H1 (cell line): ENCODE data around the gene ACOT9. TPM values are rescaled to one million over a fixed set of nuclear protein-coding genes. Genes with fewer than 3 reads are reported as not detected.
A peak's percentile ranks its signal among the peaks of the same experiment; 100 is the strongest.

Source experiments
- ASH2L ChIP-seq: fragments of 200-600, 300-600 bp; sonication (generic); IDR thresholded peaks from one replicate; pipeline ENCODE4 v1.7.1; 2017; ENCODE audit warnings: low read length
- GABPA ChIP-seq: IDR thresholded peaks from 2 replicates; pipeline ENCODE4 v1.6.1; 2011; ENCODE audit warnings: mild to moderate bottlenecking, low read length, moderate library complexity, borderline replicate concordance; ENCODE audit not compliant: insufficient read depth
- KDM4A ChIP-seq: IDR thresholded peaks from one replicate; pipeline ENCODE4 v1.7.1; 2012; ENCODE audit warnings: low read depth, mild to moderate bottlenecking, moderate library complexity, low read length, inconsistent platforms; ENCODE audit not compliant: severe bottlenecking
- POLR2A ChIP-seq, 2 experiments: IDR thresholded peaks; 1 replicate in 1 of 2; 2 replicates in 1 of 2; pipeline ENCODE4 v1.6.1; 2011; ENCODE audit warnings: low read depth in 2 of 2, low read length in 2 of 2, mild to moderate bottlenecking in 2 of 2; ENCODE audit errors: control extremely low read depth in 1 of 2
- POLR2AphosphoS5 ChIP-seq: IDR thresholded peaks from 2 replicates; pipeline ENCODE4 v1.6.1; 2011; ENCODE audit warnings: low read depth, low read length
- POU5F1 ChIP-seq: IDR thresholded peaks from 2 replicates; pipeline ENCODE4 v1.6.1; 2011; ENCODE audit warnings: low read depth, mild to moderate bottlenecking, low read length, moderate library complexity
- RFX5 ChIP-seq: IDR thresholded peaks from 2 replicates; pipeline ENCODE4 v1.6.1; 2011; ENCODE audit warnings: low read depth, low read length, improper control_type of control experiment, borderline replicate concordance
- RNF2 ChIP-seq: fragments of 200-900, 300-1000 bp; sonication (generic); IDR thresholded peaks from 2 replicates; pipeline ENCODE4 v1.7.1; 2016; ENCODE audit warnings: borderline replicate concordance, low read depth, mild to moderate bottlenecking, antibody characterized with exemption, low read length; ENCODE audit not compliant: poor library complexity, severe bottlenecking; ENCODE audit errors: missing control alignments
- SAP30 ChIP-seq: fragments of 300-600 bp; sonication (generic); IDR thresholded peaks from 2 replicates; pipeline ENCODE4 v1.7.1; 2012; ENCODE audit warnings: low read length, moderate library complexity, mild to moderate bottlenecking, inconsistent platforms; ENCODE audit not compliant: insufficient read depth, insufficient replicate concordance
- SIX5 ChIP-seq: IDR thresholded peaks from 2 replicates; pipeline ENCODE4 v1.6.1; 2011; ENCODE audit warnings: mild to moderate bottlenecking, low read depth, low read length
- SUZ12 ChIP-seq: fragments of 200-600 bp; sonication (generic); IDR thresholded peaks from 2 replicates; pipeline ENCODE4 v1.6.1; 2012; ENCODE audit warnings: mild to moderate bottlenecking, inconsistent platforms, low read length, moderate library complexity, mixed read lengths
- TBP ChIP-seq: IDR thresholded peaks from 2 replicates; pipeline ENCODE4 v1.6.1; 2011; ENCODE audit warnings: low read depth, low read length, improper control_type of control experiment
- USF2 ChIP-seq: IDR thresholded peaks from 2 replicates; pipeline ENCODE4 v1.6.1; 2011; ENCODE audit warnings: low read length, improper control_type of control experiment
- YY1 ChIP-seq: IDR thresholded peaks from 2 replicates; pipeline ENCODE4 v1.6.1; 2011; ENCODE audit warnings: low read depth, mild to moderate bottlenecking, low read length
- polyA plus RNA-seq, 7 experiments: library from polyadenylated mRNA; depleted of rRNA in 3 of 7; stranded (reverse) in 5 of 7; unstranded in 2 of 7; fragments of >200 nt in 5 of 7; fragments of 200-250 nt in 2 of 7; gene quantifications; 1 replicate in 5 of 7; 2 replicates in 1 of 7; 4 replicates in 1 of 7; pipeline versions ENCODE4 v1.2.1 to v1.2.3, GENCODE V29; 2011 to 2013; ENCODE audit warnings: missing spikeins in 2 of 7, mixed read lengths in 2 of 7
- total RNA-seq: library from RNA; stranded (reverse); fragmentation: NEBNext Ultra II Directional; extraction: Animal tissue kit (Norgen Biotek cat#: 25700); gene quantifications from 2 replicates; pipeline ENCODE4 v1.2.1, GENCODE V29; 2021
- TF ChIP-seq, protein P1 (sequence below): IDR thresholded peaks from 2 replicates; pipeline ENCODE4 v1.6.1; 2012; ENCODE audit warnings: inconsistent platforms

Gene ACOT9
- total and polyA plus RNA-seq, 2 of the 8 experiments (the other 6 are each of a cell fraction or from before 2014, with no cell fraction given) = 20.7 to 39.5 TPM

DNA sequence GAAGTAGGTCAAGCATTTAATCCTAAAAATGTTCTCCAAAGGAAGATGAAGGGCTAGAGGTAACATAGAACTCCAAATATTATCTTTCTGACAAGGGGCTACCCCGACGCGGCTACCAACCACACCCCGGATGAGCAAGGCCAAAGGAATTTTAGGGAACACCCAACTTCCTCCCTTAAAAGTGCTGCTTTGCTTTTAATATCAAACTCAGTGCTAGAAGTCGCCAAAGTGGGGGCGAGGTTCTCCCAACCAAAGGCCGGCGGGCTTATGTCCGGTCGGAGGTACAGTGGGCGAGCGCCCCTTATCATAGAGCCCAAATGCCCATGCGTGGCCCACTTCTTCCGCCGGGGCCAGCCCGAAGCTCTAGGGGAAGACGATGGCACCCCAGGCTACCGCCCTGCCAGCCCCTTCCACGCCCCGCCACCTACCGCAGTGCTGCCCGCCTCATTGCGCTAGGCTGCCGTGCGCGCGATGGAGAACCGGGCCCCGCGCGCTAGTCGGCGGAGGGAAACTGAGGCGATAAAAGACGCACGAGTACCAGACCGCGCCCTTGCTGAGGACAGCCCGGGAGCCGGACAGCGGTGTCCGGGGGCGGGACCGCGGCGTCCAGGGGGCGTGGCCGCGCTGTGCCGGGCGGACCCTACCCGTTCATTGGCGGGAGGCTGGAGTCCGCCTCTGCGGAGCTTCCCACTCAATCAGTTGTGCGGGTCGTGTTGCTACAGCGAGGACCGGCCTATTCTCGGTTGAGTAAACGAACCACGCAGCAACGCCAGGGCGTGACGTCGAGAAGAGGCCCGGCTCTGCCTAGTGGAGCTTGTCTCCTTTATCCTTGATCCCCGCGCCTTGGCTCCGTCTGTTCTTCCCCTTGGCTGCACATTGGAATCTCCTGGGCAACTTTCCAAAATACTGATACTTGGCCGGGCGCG, at the start of gene ACOT9 (continued):
- TF ChIP-seq SIX5 (no peak), POU5F1 (no peak), SAP30 (no peak), POLR2AphosphoS5 (no peak; the same call in none of the 2 replicates), SUZ12 (no peak), TBP (peak; percentile 59), RFX5 (no peak), GABPA (no peak), USF2 (no peak), POLR2A (IDR thresholded peaks at IDR 0.05; ENCODE audit: control extremely low read depth in 1 of 2, low read depth in 2 of 2, low read length in 2 of 2) (peak in 1 of 2 experiments; percentile 59; a peak in 1 of 3 replicates), RNF2 (no peak), ASH2L (no peak), YY1 (no peak), KDM4A (peak; percentile 26)
- TF ChIP-seq, protein P1, sequence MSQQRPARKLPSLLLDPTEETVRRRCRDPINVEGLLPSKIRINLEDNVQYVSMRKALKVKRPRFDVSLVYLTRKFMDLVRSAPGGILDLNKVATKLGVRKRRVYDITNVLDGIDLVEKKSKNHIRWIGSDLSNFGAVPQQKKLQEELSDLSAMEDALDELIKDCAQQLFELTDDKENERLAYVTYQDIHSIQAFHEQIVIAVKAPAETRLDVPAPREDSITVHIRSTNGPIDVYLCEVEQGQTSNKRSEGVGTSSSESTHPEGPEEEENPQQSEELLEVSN = peak; percentile 57
- TF ChIP-seq, all 59 proteins: peak for 7
